ENCODE measurements around the gene ARID5B. TPM values are rescaled to one million over a fixed set of nuclear protein-coding genes. Genes with fewer than 3 reads are reported as not detected.

The ARID5B gene
- total RNA-seq, 4 donors from 2014 or later, result 7.6 to 36.3 (median 21.2) TPM

- intact Hi-C loops (cut with DNase I), result loop anchor here (10.0 kb wide), 1 partner anchor 345 kb away; no protein-coding TSS in a partner anchor
- peak; percentile 39 to 41 for DNase-seq
- no peaks in the 10 kb centered on the region for H3K36me3 ChIP-seq
- WGBS, 2 donors, result 2% methylated on average over 25 of the region's 25 CpGs
- peaks cover 6 to 7% of the 10 kb centered on the region in 2 donors for H3K4me1 ChIP-seq
- TF ChIP-seq CTCF (IDR thresholded peaks at IDR 0.05) (no peak), POLR2A (IDR thresholded peaks at IDR 0.05) (no peak)
- no peaks in the 10 kb centered on the region for H3K27me3 ChIP-seq
- peak overlapping the region in 2 of 3 donors; percentile 14 to 47 for H3K27ac ChIP-seq
- H3K9me3 ChIP-seq, result no peaks in the 10 kb centered on the region
- H3K4me3 ChIP-seq (replicated peaks in 1 of 3), result peak overlapping the region in 2 of 3 donors; percentile 2 to 67
Measured at GRCh38 chr10:61899997-61900828, 1.3 kb upstream of the ARID5B start.

- no peaks in the 10 kb centered on the region for H3K27me3 ChIP-seq
- intact Hi-C loops (cut with DNase I), result no loop called here
- peaks cover 6 to 7% of the 10 kb centered on the region in 2 donors for H3K4me1 ChIP-seq
- no peak for TF ChIP-seq CTCF (IDR thresholded peaks at IDR 0.05)
- no peak for TF ChIP-seq POLR2A (IDR thresholded peaks at IDR 0.05)
- peak in 1 of 2 donors; percentile 3 for DNase-seq
- H3K4me3 ChIP-seq (replicated peaks in 1 of 3), result peak overlapping the region in 2 of 3 donors; percentile 3 to 67
- peak overlapping the region; percentile 16 to 97 (median 95) for H3K27ac ChIP-seq
- no peaks in the 10 kb centered on the region for H3K36me3 ChIP-seq
- H3K9me3 ChIP-seq, result no peaks in the 10 kb centered on the region
- WGBS, 2 donors, result 0 to 1% methylated on average over 14 of the region's 14 CpGs
Measured at GRCh38 chr10:61901829-61902444, 438 bp downstream of the ARID5B start.

GRCh38 chr10:61902445-61903220 is 1.1 kb downstream of the ARID5B start:
- intact Hi-C loops (cut with DNase I), result no loop called here
- peak overlapping the region; percentile 3 to 67 (median 20) for H3K4me3 ChIP-seq (replicated peaks in 1 of 3)
- no peaks in the 10 kb centered on the region for H3K27me3 ChIP-seq
- WGBS, 2 donors, result 0 to 1% methylated on average over 18 to 23 of the region's 25 CpGs
- no peaks in the 10 kb centered on the region for H3K36me3 ChIP-seq
- H3K4me1 ChIP-seq, result peaks cover 4 to 6% of the 10 kb centered on the region in 2 donors
- TF ChIP-seq CTCF (IDR thresholded peaks at IDR 0.05) (no peak), POLR2A (IDR thresholded peaks at IDR 0.05) (peak in 1 of 2 donors; percentile 18)
- DNase-seq, result peak; percentile 42 to 44
- no peaks in the 10 kb centered on the region for H3K9me3 ChIP-seq
- peak overlapping the region; percentile 77 to 97 (median 95) for H3K27ac ChIP-seq

GRCh38 chr10:61903221-61903927 is 1.9 kb downstream of the ARID5B start:
- H3K9me3 ChIP-seq, result no peaks in the 10 kb centered on the region
- TF ChIP-seq POLR2A (IDR thresholded peaks at IDR 0.05), result peak in 1 of 2 donors; percentile 55
- peak in 2 of 6 experiments; percentile 20 to 32 for TF ChIP-seq CTCF (IDR thresholded peaks at IDR 0.05)
- intact Hi-C loops (cut with DNase I), result no loop called here
- H3K27me3 ChIP-seq, result no peaks in the 10 kb centered on the region
- peak overlapping the region; percentile 3 to 67 (median 20) for H3K4me3 ChIP-seq (replicated peaks in 1 of 3)
- peaks cover 0 to 3% of the 10 kb centered on the region in 2 donors for H3K4me1 ChIP-seq
- WGBS, 2 donors, result 0 to 1% methylated on average over 18 to 26 of the region's 56 CpGs
- H3K36me3 ChIP-seq, result no peaks in the 10 kb centered on the region
- DNase-seq, result peak; percentile 44 to 58
- H3K27ac ChIP-seq, result peak overlapping the region; percentile 77 to 97 (median 95)
